DMS153 (cell line): Measurements from ENCODE around the gene CADPS2.
A peak's percentile ranks its signal among the peaks of the same experiment; 100 is the strongest.
"Not testable (repeated sequence)": the region's sequence is repeated elsewhere in the genome, so short reads cannot be mapped to it uniquely, and the experiment has no call there.

Experiments used
- DNase-seq: peaks from one replicate; lab custom pipeline; 2025; lab: John Stamatoyannopoulos, UW

The CADPS2 gene

DNA sequence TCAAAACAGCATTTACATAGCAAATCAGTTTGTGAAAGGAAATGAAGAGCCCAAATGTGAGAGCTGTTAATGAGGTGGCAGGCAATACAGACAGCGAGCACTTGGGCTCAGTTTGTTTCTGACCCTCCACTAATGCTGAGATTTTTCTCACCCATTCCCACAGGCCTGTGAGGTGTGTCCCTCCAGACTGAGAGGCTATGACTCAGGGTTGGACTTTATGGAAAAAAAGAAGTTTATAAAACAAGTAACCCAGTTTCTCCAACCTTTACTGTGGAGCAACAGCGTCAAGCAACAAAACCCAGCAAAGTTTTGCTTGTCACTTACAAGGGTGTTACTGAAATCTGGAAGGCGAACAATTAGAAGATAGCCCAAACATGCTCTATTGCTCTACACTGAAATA is 576.8 kb downstream of the CADPS2 start:
- DNase-seq = no peak

DNA sequence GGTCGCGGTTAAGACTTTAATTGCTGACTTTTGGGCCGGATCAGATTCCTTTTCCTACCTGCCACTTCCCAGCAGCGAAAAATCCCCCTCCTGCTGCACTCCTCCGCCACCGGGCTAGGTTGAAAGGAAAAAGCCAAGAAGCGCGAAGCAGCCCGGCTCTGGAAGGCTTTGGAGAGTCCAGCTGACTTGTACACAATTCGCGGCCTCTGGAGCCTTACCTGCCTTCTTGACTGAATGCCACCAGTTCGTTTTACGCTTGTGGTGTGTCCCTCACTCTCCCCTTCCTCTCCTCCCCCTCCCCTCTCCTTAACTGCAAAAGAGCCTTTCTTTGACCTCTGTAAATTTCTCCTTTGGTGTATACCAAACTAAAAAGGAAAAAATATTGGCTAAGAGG is 579.0 kb downstream of the CADPS2 start:
- no peak for DNase-seq

DNA sequence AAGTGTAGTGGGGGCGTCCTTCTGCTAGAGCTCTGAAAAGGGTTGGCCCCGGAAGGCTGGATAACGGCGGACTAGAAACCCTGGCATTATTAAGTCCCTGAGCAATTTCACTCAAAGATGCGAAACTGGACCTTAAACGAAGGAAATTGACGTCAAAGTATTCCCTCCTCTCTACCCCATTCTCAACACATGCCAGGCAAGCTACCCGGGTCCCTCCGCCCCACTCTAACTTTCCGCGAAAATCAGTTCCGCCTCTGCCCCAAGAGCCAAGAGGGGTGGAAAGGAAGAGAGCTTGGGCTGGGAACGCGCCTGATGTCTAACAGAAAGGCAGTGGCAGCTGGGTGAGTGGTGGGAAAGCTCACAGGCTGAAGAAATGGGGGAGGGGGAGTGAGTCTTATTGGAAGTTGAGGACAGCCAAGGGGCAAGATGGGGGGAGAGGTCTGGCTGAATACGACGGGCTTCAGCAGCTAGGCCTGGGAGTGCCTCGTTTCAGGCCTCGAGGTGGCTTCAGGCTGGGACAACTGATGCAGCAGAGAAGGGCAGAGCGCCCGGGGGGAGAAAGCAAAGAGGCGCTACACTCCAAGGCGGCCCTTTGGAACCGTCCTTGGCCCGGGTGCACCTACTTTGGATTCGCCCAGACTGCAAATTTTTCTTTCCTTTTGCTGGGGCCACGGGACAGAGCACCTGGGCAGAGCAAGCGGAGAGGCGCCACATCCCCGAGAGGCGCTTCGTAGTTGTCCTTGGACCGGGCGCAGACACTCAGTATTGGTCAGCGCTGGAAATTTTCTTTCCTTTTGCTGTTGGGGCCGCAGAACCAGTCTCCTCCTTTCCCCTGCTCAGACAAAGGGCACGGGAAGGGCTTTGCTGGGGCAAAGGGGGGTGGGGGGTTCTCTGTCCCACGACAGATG is 579.7 kb downstream of the CADPS2 start:
- DNase-seq = no peak

DNA sequence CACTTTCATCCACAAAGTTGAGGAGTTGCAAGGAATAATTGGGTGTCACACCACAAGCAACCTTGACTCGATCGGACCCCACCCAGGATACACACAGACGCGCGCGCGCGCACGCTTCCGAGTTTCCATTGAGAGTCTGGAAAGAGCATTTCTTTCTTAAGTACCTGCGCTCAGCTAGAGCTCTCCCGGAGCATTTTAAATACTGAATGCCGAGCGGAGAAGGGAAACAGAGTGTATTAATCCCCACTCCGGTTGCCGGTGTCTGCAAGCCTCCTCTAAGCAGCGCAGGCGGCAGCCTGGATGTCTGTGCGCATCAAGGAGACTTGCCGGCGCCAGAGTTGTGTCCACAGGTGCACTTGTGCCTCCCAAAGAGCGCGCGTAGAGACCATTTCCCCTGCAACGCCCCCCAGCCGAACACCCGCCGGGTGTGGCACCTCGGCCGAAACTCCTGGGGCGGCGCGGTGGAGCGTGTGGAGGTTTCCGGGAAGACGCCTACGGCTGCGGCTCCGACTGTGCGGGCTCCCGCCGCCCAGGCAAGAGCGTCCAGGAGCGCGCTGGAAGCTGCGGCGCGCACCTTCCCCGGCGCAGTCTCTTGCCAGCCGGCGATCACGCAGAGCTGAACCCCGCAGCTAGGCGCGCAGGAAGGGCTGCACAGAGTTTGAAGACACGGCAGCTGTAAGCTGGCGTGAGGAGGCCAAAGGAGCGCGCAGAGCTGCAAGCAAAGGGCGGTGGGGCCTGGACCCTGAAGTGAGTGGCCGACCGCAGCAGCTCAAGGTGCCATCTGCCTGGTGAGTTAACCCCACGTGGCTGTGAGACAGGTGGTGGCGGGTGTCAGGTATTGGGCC is 580.6 kb downstream of the CADPS2 start:
- DNase-seq = peak; percentile 15

DNA sequence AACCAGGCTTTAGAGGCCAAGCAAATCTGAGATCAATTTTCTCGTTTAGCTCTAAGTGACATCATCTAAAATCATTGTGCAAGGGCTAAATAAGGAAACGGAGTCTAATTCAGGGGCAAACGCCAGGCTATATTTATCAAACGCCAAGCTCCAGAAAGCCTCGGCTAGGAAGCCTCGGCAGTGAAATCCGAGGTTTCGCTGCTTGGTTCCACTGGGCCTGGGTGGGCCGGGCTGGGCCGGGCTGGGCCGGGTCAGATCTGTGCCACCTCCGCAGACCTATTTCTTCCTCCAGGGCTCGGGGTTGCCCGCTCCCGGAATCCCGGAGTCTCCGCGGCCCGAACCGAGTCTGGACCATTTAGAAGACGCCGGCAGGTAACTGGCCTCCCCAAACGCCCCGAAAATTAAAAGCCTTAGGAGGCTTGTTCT is 581.3 kb downstream of the CADPS2 start:
- DNase-seq = peak; percentile 14

DNA sequence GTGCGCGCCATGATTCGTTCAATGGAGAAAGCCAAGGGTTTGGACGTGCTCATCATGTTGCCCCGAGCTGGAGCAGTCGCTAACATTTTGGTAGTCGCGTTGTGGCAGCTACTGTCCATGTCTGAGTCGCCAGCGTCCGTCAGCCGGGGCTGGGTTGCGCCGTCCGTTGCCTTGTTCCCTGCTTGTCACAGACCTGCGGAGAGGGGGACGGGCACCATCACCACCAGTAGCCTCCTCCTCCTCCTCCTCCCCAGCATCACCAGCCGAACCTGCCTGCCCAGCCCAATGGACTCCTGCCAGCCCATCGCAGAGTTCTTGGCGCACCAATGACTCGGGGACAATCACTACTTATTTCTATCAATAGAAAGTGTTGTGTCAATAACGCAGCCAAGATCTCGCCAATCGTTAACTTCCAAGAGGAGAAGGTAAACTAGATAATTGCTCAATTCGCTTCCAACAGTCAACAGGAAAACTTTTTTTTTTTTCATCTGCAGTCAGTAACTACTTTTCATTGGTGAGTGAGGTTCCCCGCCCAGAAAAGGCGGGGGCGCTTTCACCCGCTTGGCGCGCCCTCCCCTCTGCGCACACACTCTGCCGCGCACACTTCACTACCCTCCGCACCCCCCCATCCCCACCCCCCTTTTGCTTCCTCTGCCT is 581.8 kb downstream of the CADPS2 start, which contains the start of gene FEZF1:
Gene FEZF1 (minus strand): TSS at position 432 of the 657 bp plus-strand sequence. CDS start 313 bp downstream, at position 119.
- peak; percentile 14 for DNase-seq

DNA sequence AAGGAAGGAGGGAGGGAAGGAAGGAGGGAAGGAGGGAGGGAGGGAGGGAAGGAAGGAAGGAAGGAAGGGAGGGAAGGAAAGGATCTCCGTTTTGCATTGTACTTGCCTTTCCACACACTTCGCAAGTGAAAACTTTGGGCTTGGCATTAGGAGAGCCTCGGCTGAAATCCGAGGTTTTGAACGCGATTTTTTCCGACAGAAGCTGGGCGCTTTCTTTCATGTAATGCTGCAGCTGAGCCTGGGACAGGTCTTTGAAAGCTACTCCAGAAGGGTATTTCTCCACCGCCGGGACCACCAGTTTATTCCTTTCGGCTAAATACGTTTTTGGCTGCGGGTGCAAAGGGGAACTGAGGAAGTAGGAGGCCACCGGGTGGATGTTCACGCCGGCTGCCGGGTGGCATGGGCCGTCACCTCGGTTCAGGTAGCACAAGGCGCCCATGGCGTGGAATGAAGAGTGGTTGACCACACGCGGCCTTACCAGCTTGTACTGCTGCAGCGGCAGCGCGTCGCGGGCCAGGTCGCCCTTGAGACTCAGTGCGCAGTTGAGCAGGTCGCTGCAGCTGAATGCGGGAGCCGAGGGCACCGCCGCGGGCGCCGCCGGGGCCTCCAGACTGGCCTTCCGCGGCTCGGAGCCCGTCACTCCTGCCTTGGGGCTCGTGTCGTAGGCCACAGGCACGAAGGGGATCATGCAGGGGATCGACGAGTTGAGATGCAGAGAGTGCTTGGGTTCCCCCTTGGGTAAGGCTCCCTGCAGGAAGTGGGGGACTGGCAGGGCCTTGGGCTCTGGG is 582.5 kb downstream of the CADPS2 start:
- peak; percentile 12 for DNase-seq

DNA sequence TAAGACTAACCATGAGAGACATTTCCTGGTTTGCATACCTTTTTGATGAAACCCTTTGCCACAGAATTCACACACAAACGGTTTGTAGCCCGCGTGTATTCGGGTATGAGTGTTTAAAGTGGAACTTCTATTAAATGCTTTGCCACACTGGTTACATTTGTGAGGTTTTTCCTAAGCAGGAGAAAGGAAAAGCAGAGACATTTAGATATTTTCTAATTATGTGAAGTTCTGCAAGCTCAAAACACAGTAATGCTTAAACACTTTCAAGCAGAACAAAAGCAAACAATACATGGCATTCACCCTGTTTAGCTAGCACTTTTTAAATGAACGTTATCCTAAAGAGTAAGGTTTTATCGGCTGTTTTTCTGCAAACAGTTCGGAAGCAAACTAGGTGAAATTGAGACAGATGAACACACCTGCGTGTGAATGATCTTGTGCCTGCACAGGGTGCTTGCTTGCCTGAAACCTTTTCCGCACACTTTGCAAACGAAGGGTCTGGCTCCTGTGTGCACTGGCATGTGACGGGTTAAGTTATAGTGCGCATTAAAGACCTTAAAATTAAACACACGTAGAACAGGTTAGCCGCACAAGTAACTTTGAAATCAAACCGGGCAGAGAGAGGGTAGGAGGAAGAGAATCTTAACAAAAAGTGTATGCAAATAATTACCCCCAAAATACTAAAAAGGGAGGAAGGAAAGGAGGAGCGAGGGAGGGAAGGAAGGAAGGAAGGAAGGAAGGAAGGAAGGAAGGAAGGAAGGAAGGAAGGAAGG is 583.3 kb downstream of the CADPS2 start:
- DNase-seq = no peak

DNA sequence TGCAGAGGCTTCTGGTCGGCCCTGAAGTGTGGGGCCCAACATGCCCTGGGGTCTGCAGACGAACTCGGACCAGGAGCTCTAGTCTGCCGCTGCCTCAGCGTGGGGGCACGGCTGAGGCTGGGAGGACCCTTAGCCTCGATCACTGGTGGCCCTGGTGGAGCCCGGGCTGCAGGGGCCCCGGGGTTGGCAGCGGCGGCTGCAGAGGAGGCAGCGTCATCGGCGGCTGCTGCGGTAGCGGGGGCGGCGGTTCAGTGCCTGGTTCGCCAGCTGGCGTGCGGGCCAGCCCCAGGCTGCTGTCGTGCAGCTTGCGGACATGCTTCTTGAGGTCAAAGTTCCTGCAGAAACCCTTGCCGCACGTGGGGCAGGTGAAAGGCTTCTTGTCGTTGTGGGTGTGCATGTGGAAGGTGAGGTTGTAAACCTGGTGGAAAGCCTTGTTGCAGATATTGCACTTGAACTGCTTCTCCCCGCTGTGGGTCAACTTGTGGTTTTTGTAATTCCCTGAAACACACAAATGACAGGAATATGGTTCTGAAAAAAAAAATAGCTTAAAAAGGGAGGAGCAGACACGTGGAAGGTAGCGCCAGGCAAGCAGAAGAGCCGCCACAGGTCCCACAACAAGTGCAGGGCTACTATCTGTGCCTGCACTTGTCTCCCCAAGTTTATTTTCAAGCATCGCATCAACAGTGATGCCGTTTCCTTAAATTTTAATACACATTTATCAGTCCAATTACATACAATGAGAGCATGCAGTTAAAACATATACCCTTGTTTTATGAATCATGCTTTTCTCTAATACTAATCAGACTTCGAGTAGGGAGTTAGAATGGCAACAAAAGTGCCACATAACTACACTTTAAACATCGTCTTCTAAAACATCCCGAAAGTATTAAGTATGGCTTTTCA is 584.2 kb downstream of the CADPS2 start:
- no peak for DNase-seq

DNA sequence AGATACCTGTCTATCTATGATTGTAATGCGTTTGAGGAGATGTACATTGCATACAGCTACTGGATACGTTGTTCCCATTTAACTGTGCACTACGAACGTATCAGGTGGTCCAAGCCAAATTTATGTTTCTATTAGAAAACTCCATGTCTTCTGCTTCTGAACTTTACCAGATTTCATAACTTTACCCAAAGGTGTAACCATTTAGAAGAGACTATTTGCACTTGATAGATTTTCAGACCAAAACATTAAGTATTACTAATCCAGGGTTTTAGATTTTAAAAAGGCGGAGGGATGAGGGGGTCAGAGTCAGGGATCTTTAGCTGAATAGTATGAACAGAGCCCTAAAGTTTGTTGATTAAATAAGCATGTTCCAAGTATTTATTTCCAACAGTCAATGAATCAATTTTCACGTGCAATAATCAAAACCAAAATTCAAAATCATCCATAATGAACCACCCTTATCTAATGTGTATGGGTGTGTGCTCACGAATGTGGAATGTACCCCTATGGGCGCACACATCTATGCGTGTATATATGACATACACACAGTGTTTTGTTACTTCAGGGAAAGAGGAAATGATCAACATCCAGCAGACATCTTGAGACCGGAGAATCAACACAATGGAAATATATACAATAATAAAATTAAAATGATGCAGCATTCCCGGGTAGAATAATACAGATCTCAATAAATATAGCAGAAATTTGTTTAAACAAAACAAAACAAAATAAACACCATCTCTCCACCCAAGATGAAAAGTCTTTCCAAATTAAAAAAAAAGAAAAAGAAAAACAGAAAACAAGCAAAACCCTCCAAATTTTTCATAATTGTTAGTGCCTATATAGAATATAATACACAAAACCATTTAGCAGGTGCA is 585.1 kb downstream of the CADPS2 start:
- DNase-seq = no peak

DNA sequence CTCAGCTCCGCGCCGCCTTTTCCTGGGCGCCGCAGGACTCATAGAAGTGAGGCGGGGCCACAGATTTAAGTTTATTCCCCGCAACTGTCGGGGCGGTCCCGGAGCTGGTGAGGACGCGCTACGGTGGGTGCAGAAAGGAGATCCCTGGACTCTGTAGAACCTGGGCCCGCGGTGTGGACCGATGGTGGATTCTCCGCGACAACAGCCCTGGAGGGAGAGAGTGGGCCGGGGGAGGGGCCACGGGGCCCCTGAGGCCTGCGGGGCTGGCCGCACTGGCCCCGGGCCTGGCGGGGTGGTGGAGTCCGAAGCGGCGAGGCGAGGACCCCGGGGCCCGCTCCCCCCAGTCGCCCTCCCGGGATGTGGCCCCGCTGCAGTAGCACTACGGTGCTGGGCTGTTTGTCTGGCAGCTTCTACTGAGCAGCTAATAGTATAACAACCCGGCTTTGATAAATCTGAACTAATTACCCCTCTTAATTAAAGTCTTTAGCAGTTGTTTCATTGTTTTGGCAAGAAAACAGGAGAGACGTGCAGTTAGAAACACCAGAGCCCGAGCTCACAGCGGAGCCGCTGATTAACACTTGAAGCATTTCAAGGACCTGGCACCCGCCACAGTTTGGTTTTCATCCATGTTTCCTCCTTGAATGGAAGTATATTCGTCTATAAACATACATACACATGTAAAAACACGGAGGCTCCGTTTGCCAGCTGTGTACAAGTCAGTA is 585.9 kb downstream of the CADPS2 start:
- DNase-seq = no peak

DNA sequence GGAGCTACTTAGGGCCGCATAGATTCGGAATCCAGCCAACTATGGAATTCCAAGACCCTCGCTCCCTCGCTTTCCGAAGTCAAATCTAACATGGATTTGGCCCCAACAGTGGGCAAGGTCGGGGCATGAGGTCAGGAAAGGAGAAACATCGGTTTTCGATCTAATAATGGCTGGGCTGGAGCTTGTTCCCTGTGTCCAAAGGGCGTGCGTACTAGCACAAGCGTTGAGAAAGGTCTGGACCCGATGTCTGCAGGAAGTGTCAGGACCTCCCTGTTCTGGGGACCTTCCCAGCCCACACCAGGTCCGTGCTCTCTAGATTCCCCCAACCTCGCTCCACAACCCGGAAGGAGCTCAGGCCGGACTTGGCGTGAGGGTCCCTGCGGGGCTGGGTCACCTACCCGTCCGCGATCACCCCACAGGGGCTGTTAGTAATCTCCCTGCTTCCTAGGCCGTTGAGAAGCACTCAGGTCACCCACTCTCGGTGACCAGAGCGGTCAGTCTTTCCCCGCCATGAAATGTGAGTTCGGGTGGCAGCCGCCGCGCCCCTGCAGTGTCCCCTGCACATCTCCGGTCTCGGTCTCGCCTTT is 586.5 kb downstream of the CADPS2 start:
- no peak for DNase-seq

DNA sequence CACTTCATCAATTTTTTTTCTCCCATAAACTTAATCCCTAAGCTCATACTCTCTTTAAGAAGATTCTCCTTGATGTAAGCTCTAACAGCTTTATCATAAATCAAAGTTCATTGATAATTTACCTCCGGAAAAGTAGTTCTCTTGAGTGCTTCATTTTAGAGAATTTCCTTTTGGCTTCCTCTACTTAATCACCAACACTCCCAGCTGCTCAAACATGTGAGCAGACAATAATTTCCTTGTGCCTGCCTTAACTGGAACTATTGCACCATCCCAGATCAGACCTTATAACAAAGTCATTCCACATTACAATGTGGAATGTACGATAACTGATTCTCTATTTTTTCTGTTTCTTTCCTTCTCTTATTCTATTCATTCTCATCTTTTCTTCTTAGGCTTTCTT is 587.6 kb downstream of the CADPS2 start:
- DNase-seq = no peak

DNA sequence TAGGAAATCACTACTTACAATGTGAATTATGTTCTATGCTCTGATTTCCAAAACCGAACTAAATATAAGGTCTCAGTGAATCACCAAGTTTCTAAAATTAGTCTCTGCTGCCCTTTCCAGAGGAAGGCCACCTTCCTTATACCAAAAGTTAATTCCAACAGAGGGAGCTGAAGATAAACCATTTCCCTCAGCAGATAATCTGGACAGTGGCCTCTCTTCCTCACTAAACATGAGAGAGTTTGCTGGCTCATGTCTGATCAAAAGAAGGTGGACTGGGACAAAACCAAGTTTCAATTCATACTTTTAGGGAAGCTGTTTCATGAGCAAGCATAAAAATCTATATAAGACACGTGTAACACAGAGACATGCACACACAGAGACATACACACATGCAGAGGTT is 588.1 kb downstream of the CADPS2 start:
- DNase-seq = no peak

DNA sequence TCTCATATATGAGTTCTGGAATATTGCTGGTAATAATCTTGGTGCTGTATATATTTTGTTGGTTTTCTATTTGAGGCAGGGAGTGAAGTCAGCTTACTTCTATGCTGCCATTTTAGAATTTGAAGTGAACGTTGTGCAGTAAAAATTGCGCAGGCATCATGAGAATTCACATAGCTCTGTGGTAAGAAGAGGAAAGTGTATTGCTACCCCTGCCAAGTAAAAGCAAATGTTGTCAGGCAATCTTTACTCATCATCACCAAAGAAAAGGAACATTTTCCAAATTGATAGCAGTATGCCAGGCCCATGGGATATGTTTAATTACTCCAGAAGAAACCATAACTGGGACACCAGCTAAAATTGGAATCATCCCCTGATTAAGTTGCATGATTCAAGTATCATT is 595.1 kb downstream of the CADPS2 start:
- DNase-seq = no peak

DNA sequence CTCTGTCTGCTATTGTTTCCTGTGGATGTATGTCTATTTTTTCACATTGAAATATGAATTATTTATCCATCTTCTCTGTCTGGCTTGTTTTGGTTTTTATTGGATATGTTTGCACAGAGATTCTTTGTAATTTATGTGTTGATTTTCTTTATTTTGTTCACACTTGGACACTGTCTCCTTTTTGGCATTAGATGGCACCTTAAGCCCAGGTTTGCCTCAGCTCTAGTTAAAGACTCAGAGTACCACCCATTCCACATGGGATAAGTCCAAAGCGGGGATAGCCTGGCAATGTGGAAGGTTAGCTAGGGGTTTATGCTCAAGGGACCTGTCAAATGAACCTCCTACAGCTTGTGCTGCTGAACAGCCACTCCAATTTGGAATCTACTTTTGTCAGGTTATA is 595.8 kb downstream of the CADPS2 start:
- DNase-seq = no peak

DNA sequence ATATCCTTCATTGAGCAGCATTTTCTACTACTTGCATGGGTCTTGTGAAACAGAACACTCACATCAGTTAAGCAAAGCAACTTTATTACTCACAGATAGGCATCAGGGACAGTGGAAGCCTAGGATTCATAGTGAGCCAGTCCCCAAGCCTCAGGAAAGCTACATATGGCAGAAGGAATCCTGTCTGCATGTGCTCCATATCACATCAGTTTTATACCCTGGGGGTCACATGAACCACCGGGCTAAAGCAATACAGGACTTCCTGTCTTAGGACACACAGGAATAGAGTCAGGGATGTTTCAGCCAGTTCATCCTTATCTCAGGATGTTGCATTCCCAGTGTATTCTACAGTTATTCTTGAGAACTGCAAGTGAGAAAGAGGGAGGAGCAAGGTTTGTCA is 596.8 kb downstream of the CADPS2 start:
- no peak for DNase-seq

DNA sequence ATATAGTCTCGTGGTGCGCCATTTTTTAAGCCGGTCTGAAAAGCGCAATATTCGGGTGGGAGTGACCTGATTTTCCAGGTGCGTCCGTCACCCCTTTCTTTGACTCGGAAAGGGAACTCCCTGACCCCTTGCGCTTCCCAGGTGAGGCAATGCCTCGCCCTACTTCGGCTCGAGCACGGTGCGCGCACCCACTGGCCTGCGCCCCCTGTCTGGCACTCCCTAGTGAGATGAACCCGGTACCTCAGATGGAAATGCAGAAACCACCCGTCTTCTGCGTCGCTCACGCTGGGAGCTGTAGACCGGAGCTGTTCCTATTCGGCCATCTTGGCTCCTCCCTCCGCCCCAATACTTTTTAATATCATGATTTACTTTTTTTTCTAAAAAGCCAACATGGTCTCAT is 601.7 kb downstream of the CADPS2 start:
- not testable (repeated sequence) for DNase-seq
